ENCODE data around the gene EXT2.

EXT2 gene

GRCh38 chr11:44082645-44083044 is 12.8 kb upstream of the EXT2 start:
- no peak overlapping the region for H3K4me3 ChIP-seq (ENCODE audit: low read depth, low read length)
- no peak for TF ChIP-seq CTCF (IDR thresholded peaks at IDR 0.05; ENCODE audit: low read depth, low read length)
- no peak for DNase-seq (ENCODE audit: low read depth, low spot score)
- in situ Hi-C loops (cut with HindIII; ENCODE audit: low sequenced_read_pairs) = no loop called here

- in situ Hi-C loops (cut with HindIII; ENCODE audit: low sequenced_read_pairs) = no loop called here
- DNase-seq (ENCODE audit: low read depth, low spot score) = no peak
- no peak for TF ChIP-seq CTCF (IDR thresholded peaks at IDR 0.05; ENCODE audit: low read depth, low read length)
- no peak overlapping the region for H3K4me3 ChIP-seq (ENCODE audit: low read depth, low read length)
These were observed 12.0 kb upstream of the EXT2 start for GRCh38 chr11:44083433-44083832.

DNA sequence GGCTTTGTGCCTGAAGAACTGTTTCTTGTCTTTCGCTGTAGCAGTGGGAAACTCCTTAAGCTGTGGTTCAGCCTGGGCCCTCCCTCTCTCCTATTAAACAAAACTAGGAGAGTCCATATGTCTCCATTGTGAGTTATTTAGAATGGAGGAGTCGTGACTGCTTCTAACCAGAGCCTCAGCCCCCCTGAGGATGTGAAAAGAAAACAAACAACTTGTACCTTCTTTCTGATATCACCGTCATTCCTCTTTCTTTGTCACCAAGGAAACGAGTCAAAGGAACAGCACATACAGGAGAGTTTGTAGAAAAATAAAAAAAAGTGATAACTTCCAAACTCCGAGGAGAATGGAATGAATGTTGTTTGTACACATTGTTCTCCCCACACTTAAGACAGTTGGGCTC is 11.6 kb upstream of the EXT2 start:
- DNase-seq (ENCODE audit: low read depth, low spot score) = peak; percentile 10
- in situ Hi-C loops (cut with HindIII; ENCODE audit: low sequenced_read_pairs) = no loop called here
- H3K4me3 ChIP-seq (ENCODE audit: low read depth, low read length) = no peak overlapping the region
- TF ChIP-seq CTCF (IDR thresholded peaks at IDR 0.05; ENCODE audit: low read depth, low read length) = no peak

DNA sequence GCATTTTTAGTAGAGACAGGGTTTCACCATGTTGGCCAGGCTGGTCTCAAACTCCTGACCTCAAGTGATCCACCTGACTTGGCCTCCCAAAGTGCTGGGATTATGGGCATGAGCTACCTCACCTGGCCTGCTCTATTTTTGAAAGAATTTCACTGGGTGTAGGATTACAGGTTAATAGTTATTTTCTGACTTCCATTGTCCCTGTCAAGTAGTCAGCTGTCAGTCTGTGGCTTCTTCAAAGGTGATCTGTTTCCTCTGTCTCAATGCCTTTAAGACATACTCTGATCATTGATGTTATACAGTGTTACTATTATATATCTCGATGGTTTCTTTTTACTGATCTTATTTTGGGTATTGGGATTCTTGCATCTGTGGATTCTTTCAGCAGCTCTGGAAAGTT is 10.1 kb upstream of the EXT2 start:
- DNase-seq (ENCODE audit: low read depth, low spot score) = no peak
- no peak overlapping the region for H3K4me3 ChIP-seq (ENCODE audit: low read depth, low read length)
- in situ Hi-C loops (cut with HindIII; ENCODE audit: low sequenced_read_pairs) = no loop called here
- no peak for TF ChIP-seq CTCF (IDR thresholded peaks at IDR 0.05; ENCODE audit: low read depth, low read length)

- in situ Hi-C loops (cut with HindIII; ENCODE audit: low sequenced_read_pairs) = no loop called here
- no peak for TF ChIP-seq CTCF (IDR thresholded peaks at IDR 0.05; ENCODE audit: low read depth, low read length)
- H3K4me3 ChIP-seq (ENCODE audit: low read depth, low read length) = no peak overlapping the region
- DNase-seq (ENCODE audit: low read depth, low spot score) = no peak
These were observed 7.1 kb upstream of the EXT2 start for GRCh38 chr11:44088377-44088776.

GRCh38 chr11:44088871-44089270 is 6.6 kb upstream of the EXT2 start:
- no peak for TF ChIP-seq CTCF (IDR thresholded peaks at IDR 0.05; ENCODE audit: low read depth, low read length)
- DNase-seq (ENCODE audit: low read depth, low spot score) = no peak
- H3K4me3 ChIP-seq (ENCODE audit: low read depth, low read length) = no peak overlapping the region
- in situ Hi-C loops (cut with HindIII; ENCODE audit: low sequenced_read_pairs) = no loop called here

GRCh38 chr11:44090539-44090938 is 4.9 kb upstream of the EXT2 start:
- in situ Hi-C loops (cut with HindIII; ENCODE audit: low sequenced_read_pairs) = no loop called here

More at GRCh38 chr11:44090539-44090938, 4.9 kb upstream of the EXT2 start:
- TF ChIP-seq CTCF (IDR thresholded peaks at IDR 0.05; ENCODE audit: low read depth, low read length) = no peak
- no peak for DNase-seq (ENCODE audit: low read depth, low spot score)
- no peak overlapping the region for H3K4me3 ChIP-seq (ENCODE audit: low read depth, low read length)

Data from astrocyte of the spinal cord (primary cell).